Cardiac ventricle fibroblast (primary cell): Measurements from ENCODE around the gene CEP120. TPM values are rescaled to one million over a fixed set of nuclear protein-coding genes. Genes with fewer than 3 reads are reported as not detected.

Source experiments
- total RNA-seq: library from RNA; depleted of rRNA; stranded (reverse); fragments of >200 nt; gene quantifications from 2 replicates; pipeline ENCODE4 v1.2.3, GENCODE V29; 2015

The CEP120 gene
- 10.2 TPM in 2 replicates for total RNA-seq

GRCh38 chr5:123423278-123424149 lies at the start of gene CEP120:
CEP120 (minus strand) TSS chr5:123423403; CDS start chr5:123422998, 405 bp downstream.

Other genes with a start within 250 kb of the CEP120 start
- 36.7 and 51.2 TPM in 2 replicates for gene CSNK1G3, start 88.8 kb upstream of the CEP120 start, total RNA-seq